WTC11 (cell line): Measurements from ENCODE around the gene GALNT2. TPM values are rescaled to one million over a fixed set of nuclear protein-coding genes. Genes with fewer than 3 reads are reported as not detected.

Experiments
- ATAC-seq: fragments of 200-7000 bp; cut with Tn5 transposase; 2 replicates; pipeline ENCODE4 v1.10.0; 2021; ENCODE audit warnings: mild to moderate bottlenecking, moderate library complexity
- CTCF ChIA-PET: fragments of 300-600 bp; sonication (Branson Sonifier 250); formaldehyde crosslinking; loops from one replicate; lab custom pipeline; 2021; ENCODE audit warnings: antibody characterized with exemption; lab: Charles Lee
- POLR2A ChIA-PET: fragments of 350-600 bp; sonication (Branson Sonifier 250); formaldehyde crosslinking; loops from one replicate; lab custom pipeline; 2021; ENCODE audit warnings: antibody characterized with exemption; lab: Charles Lee
- DNase-seq: peaks from one replicate; pipeline ENCODE4 v3.0.0; 2021; ENCODE audit warnings: low spot score
- H3K27ac Mint-ChIP-seq: 2 replicates; pipeline ENCODE4 v1.8.0; 2021; ENCODE audit warnings: mixed read lengths
- H3K27me3 Mint-ChIP-seq: 2 replicates; pipeline ENCODE4 v1.8.0; 2021; ENCODE audit warnings: low read depth, mild to moderate bottlenecking, moderate library complexity, mixed read lengths
- H3K36me3 Mint-ChIP-seq: 2 replicates; pipeline ENCODE4 v1.8.0; 2021; ENCODE audit warnings: mixed read lengths
- H3K4me1 Mint-ChIP-seq: 2 replicates; pipeline ENCODE4 v1.8.0; 2022; ENCODE audit warnings: mixed read lengths
- H3K4me3 Mint-ChIP-seq: 2 replicates; pipeline ENCODE4 v1.8.0; 2021; ENCODE audit warnings: mild to moderate bottlenecking, moderate library complexity, mixed read lengths
- H3K9me3 Mint-ChIP-seq: 2 replicates; pipeline ENCODE4 v1.8.0; 2021; ENCODE audit warnings: mixed read lengths
- CREB1 ChIP-seq: sonication (generic); formaldehyde crosslinking; IDR thresholded peaks from 2 replicates; pipeline ENCODE4 v1.8.0; 2023; ENCODE audit warnings: mild to moderate bottlenecking, missing genetic modification reagents
- CREM ChIP-seq: sonication (generic); formaldehyde crosslinking; IDR thresholded peaks from 2 replicates; pipeline ENCODE4 v1.8.1; 2022; ENCODE audit warnings: mild to moderate bottlenecking, missing genetic modification reagents, moderate library complexity
- ESRRA ChIP-seq: sonication (generic); formaldehyde crosslinking; IDR thresholded peaks from 2 replicates; pipeline ENCODE4 v1.8.1; 2022; ENCODE audit warnings: mild to moderate bottlenecking, missing genetic modification reagents, borderline replicate concordance
- ETV6 ChIP-seq: sonication (generic); formaldehyde crosslinking; IDR thresholded peaks from 2 replicates; pipeline ENCODE4 v1.8.1; 2022; ENCODE audit warnings: mild to moderate bottlenecking, missing genetic modification reagents
- FOXP1 ChIP-seq: sonication (generic); formaldehyde crosslinking; IDR thresholded peaks from 2 replicates; pipeline ENCODE4 v1.8.0; 2022; ENCODE audit warnings: missing genetic modification reagents, mild to moderate bottlenecking, moderate library complexity, borderline replicate concordance
- JUN ChIP-seq: sonication (generic); formaldehyde crosslinking; IDR thresholded peaks from 2 replicates; pipeline ENCODE4 v1.8.0; 2023; ENCODE audit warnings: mild to moderate bottlenecking, missing genetic modification reagents
- KAT7 ChIP-seq: sonication (generic); formaldehyde crosslinking; IDR thresholded peaks from 2 replicates; pipeline ENCODE4 v1.8.1; 2023; ENCODE audit warnings: missing genetic modification reagents, mild to moderate bottlenecking, borderline replicate concordance
- NR2C2 ChIP-seq: sonication (generic); formaldehyde crosslinking; IDR thresholded peaks from 2 replicates; pipeline ENCODE4 v1.8.0; 2022; ENCODE audit warnings: mild to moderate bottlenecking, missing genetic modification reagents
- NR3C1 ChIP-seq: sonication (generic); formaldehyde crosslinking; conservative IDR thresholded peaks from 2 replicates; pipeline ENCODE4 v1.8.1; 2023; ENCODE audit warnings: low read depth, mild to moderate bottlenecking, missing genetic modification reagents
- SMAD4 ChIP-seq: sonication (generic); formaldehyde crosslinking; IDR thresholded peaks from 2 replicates; pipeline ENCODE4 v1.8.0; 2022; ENCODE audit warnings: mild to moderate bottlenecking, missing genetic modification reagents
- TCF7 ChIP-seq: sonication (generic); formaldehyde crosslinking; IDR thresholded peaks from 2 replicates; pipeline ENCODE4 v1.8.0; 2022; ENCODE audit warnings: mild to moderate bottlenecking, low read depth, missing genetic modification reagents, moderate library complexity
- ZNF396 ChIP-seq: fragments of 250-450 bp; sonication (Bioruptor Pico); IDR thresholded peaks from 2 replicates; pipeline ENCODE4 v1.8.0; 2021; ENCODE audit warnings: mild to moderate bottlenecking, moderate library complexity, borderline replicate concordance
- total RNA-seq: library from RNA; stranded (reverse); gene quantifications from 3 replicates; pipeline ENCODE4 v1.2.3, GENCODE V29; 2021
- TF ChIP-seq, protein P1 (sequence below): sonication (generic); formaldehyde crosslinking; conservative IDR thresholded peaks from 2 replicates; pipeline ENCODE4 v1.8.1; 2022; ENCODE audit warnings: mild to moderate bottlenecking, missing genetic modification reagents
- TF ChIP-seq, protein P2 (sequence below): sonication (generic); formaldehyde crosslinking; IDR thresholded peaks from 2 replicates; pipeline ENCODE4 v1.8.0; 2022; ENCODE audit warnings: mild to moderate bottlenecking, missing genetic modification reagents
- TF ChIP-seq, protein P3 (sequence below): sonication (generic); formaldehyde crosslinking; IDR thresholded peaks from 2 replicates; pipeline ENCODE4 v1.8.0; 2022; ENCODE audit warnings: missing genetic modification reagents
- TF ChIP-seq, protein P4 (sequence below): fragments of 250-450 bp; sonication (Bioruptor Pico); conservative IDR thresholded peaks from 2 replicates; pipeline ENCODE4 v1.9.0; 2021; ENCODE audit warnings: mild to moderate bottlenecking

Gene GALNT2
- total RNA-seq, 1 experiment from 2014 or later, result 74.8 TPM

DNA sequence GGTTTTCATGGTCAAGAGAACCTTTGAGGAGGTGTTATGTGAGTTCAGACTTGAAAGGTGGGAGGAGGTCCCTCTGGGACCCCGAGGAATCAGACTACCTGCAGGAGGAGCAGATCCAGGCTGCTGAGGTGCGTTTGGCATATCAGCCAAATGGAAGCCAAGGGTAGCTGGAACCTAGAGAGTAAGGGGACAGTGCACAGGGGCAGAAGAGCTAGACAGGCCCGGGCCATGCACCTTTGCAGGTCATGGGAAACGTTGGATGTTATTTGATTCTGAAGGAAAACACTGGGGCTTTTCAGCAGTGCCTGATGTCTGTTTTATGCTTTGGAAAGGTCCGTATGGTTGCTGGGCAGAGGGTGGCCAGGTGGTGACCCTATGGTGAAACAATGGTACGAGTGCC lies 189.9 kb downstream of the GALNT2 start (continued):
- TF ChIP-seq ZNF396 (CRISPR knock-in tag), result no peak

DNA sequence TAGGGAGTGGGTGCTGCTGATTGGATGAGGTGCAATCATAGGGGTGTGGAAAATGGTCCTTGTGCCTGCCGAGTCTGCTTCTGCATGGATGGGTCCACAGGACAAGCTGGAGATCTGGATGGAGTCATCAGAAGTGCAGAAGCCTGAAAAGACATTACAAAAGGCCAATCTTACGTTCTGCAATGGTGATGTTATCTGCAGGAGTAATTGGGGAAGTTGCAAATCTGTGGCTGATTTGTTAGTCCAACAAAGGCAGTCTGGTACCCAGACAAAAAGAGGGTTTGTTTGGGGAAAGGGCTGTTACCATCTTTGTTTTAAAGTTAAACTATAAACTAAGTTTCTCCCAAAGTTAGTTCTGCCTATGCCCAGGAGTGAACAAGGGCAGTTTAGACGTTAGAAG lies 192.6 kb downstream of the GALNT2 start:
- Mint-ChIP-seq H3K4me1 (no peaks in the 10 kb centered on the region), H3K4me3 (no peak overlapping the region), H3K27me3 (no peaks in the 10 kb centered on the region), H3K9me3 (peaks cover 16% of the 10 kb centered on the region), H3K36me3 (peaks cover 53% of the 10 kb centered on the region), H3K27ac (no peak overlapping the region)
- TF ChIP-seq, protein P1, sequence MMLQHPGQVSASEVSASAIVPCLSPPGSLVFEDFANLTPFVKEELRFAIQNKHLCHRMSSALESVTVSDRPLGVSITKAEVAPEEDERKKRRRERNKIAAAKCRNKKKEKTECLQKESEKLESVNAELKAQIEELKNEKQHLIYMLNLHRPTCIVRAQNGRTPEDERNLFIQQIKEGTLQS (CRISPR knock-in tag), result no peak
- no peak for DNase-seq
- ChIA-PET CTCF (no interaction called here), POLR2A (no interaction called here)
- ATAC-seq, result no peak

DNA sequence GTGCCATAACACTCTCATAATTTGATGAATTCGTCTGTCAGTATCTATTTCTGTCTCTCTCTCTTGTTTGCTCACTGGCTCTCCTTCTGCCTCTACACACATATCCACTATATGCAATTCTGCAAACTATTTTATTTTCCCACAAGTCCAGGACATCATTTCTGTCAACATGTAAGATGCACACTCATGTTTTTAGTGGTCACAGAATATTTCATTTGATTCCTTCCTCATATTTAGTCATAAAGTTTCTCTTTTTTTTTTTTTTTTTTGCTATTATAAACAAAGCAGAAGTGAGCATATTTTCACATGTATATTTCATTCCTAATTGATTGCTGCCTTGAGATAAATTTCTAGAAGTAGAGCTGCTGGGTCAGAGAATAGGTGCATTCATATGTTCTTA lies 193.8 kb downstream of the GALNT2 start:
- Mint-ChIP-seq H3K27me3 (no peaks in the 10 kb centered on the region), H3K36me3 (peaks cover 51% of the 10 kb centered on the region), H3K9me3 (peaks cover 16% of the 10 kb centered on the region)
- no peak for ATAC-seq
- TF ChIP-seq, protein P2, sequence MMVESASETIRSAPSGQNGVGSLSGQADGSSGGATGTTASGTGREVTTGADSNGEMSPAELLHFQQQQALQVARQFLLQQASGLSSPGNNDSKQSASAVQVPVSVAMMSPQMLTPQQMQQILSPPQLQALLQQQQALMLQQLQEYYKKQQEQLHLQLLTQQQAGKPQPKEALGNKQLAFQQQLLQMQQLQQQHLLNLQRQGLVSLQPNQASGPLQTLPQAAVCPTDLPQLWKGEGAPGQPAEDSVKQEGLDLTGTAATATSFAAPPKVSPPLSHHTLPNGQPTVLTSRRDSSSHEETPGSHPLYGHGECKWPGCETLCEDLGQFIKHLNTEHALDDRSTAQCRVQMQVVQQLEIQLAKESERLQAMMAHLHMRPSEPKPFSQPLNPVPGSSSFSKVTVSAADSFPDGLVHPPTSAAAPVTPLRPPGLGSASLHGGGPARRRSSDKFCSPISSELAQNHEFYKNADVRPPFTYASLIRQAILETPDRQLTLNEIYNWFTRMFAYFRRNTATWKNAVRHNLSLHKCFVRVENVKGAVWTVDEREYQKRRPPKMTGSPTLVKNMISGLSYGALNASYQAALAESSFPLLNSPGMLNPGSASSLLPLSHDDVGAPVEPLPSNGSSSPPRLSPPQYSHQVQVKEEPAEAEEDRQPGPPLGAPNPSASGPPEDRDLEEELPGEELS (CRISPR knock-in tag), result no peak
- no peak for TF ChIP-seq NR2C2
- TF ChIP-seq, protein P3, sequence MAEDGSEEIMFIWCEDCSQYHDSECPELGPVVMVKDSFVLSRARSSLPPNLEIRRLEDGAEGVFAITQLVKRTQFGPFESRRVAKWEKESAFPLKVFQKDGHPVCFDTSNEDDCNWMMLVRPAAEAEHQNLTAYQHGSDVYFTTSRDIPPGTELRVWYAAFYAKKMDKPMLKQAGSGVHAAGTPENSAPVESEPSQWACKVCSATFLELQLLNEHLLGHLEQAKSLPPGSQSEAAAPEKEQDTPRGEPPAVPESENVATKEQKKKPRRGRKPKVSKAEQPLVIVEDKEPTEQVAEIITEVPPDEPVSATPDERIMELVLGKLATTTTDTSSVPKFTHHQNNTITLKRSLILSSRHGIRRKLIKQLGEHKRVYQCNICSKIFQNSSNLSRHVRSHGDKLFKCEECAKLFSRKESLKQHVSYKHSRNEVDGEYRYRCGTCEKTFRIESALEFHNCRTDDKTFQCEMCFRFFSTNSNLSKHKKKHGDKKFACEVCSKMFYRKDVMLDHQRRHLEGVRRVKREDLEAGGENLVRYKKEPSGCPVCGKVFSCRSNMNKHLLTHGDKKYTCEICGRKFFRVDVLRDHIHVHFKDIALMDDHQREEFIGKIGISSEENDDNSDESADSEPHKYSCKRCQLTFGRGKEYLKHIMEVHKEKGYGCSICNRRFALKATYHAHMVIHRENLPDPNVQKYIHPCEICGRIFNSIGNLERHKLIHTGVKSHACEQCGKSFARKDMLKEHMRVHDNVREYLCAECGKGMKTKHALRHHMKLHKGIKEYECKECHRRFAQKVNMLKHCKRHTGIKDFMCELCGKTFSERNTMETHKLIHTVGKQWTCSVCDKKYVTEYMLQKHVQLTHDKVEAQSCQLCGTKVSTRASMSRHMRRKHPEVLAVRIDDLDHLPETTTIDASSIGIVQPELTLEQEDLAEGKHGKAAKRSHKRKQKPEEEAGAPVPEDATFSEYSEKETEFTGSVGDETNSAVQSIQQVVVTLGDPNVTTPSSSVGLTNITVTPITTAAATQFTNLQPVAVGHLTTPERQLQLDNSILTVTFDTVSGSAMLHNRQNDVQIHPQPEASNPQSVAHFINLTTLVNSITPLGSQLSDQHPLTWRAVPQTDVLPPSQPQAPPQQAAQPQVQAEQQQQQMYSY (CRISPR knock-in tag), result no peak
- TF ChIP-seq ESRRA, result no peak
- no peak for TF ChIP-seq NR3C1 (CRISPR knock-in tag)
- TF ChIP-seq, protein P4, sequence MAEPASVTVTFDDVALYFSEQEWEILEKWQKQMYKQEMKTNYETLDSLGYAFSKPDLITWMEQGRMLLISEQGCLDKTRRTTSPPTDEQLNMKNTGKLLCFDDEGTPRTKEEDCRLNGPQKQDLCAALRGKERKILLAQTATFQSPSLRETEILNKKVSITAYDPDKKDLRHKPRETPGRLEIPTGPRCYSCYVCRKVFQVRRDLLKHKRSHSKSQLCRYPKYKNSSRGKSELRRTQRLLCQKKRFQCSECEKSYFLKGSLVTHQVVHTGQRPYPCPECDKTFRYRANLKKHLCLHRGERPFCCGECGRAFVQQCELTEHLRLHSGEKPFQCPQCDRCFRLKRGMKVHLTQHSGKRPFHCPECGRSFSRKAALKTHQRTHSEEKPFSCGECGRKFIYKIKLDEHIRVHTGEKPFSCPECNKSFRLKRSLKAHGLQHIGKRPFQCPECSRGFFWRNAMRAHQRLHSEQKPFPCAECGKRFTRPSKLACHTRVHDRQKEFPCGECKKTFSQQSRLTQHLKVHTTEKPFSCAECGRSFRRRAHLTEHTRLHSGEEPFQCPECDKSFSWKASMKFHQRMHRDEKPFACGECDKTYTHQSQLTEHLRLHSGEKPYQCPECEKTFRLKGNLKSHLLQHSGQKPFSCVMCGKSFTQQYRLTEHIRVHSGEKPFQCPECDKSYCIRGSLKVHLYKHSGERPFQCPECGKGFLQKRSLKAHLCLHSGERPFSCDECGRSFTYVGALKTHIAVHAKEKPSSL (CRISPR knock-in tag), result no peak
- TF ChIP-seq TCF7, result no peak
- TF ChIP-seq JUN (CRISPR knock-in tag), result no peak
- TF ChIP-seq CREM (CRISPR knock-in tag), result no peak
- TF ChIP-seq FOXP1 (CRISPR knock-in tag), result no peak
- no peak for TF ChIP-seq CREB1
- TF ChIP-seq KAT7, result no peak
- no peak for TF ChIP-seq ETV6 (CRISPR knock-in tag)
- TF ChIP-seq SMAD4 (CRISPR knock-in tag), result no peak
- TF ChIP-seq, all 79 proteins: peak for 0
- no peak overlapping the region for H3K27ac Mint-ChIP-seq
- CTCF ChIA-PET, result interaction anchor here (1.3 kb wide), 1 partner anchor 15 kb away, joined by 6 read pairs; no protein-coding TSS in a partner anchor
- POLR2A ChIA-PET, result interaction anchor here (0.6 kb wide), 1 partner anchor 23 kb away, joined by 6 read pairs; no protein-coding TSS in a partner anchor
- no peak overlapping the region for H3K4me3 Mint-ChIP-seq
- H3K4me1 Mint-ChIP-seq, result no peaks in the 10 kb centered on the region
- no peak for DNase-seq
